PC-3 (cell line): Measurements from ENCODE around the gene DYRK3. TPM values are rescaled to one million over a fixed set of nuclear protein-coding genes. Genes with fewer than 3 reads are reported as not detected.

Source experiments
- ATAC-seq: fragments of 200-7000 bp; cut with Tn5 transposase; 2 replicates; pipeline ENCODE4 v1.9.1; 2020; ENCODE audit warnings: mild to moderate bottlenecking, moderate library complexity
- BruUV-seq: library from RNA; stranded (reverse); fragments of 400-500 nt; replicated peaks from 2 replicates; lab custom pipeline; 2021; lab: Mats Ljungman, UMichigan
- CTCF ChIA-PET: fragments of 300-600 bp; sonication (Branson Sonifier 250); formaldehyde crosslinking; loops from one replicate; lab custom pipeline; 2022; ENCODE audit warnings: antibody characterized with exemption; lab: Charles Lee
- POLR2A ChIA-PET: fragments of 300-600 bp; sonication (Branson Sonifier 250); formaldehyde crosslinking; loops from one replicate; lab custom pipeline; 2022; ENCODE audit warnings: antibody characterized with exemption; ENCODE audit not compliant: unreplicated experiment; lab: Charles Lee
- DNase-seq: peaks from one replicate; pipeline ENCODE4 v3.0.0-alpha.2; 2015
- H2AFZ ChIP-seq: fragments of 300-600 bp; sonication (generic); 2 replicates; pipeline ENCODE4 v1.6.0; 2016; ENCODE audit warnings: antibody characterized with exemption, low read length
- H3F3A ChIP-seq: fragments of 300-600 bp; sonication (generic); one replicate; pipeline ENCODE4 v1.6.0; 2017; ENCODE audit warnings: antibody characterized with exemption, low read length, control low read depth, mild to moderate bottlenecking; ENCODE audit not compliant: unreplicated experiment
- H3K27ac ChIP-seq: fragments of 300-600 bp; sonication (generic); 2 replicates; pipeline ENCODE4 v1.5.1; 2016; ENCODE audit warnings: mild to moderate bottlenecking, low read length
- H3K27me3 ChIP-seq: fragments of 300-600 bp; sonication (generic); 2 replicates; pipeline ENCODE4 v1.6.1; 2016; ENCODE audit warnings: low read length, mixed read lengths
- H3K36me3 ChIP-seq: fragments of 300-600 bp; sonication (generic); 2 replicates; pipeline ENCODE4 v1.6.1; 2016; ENCODE audit warnings: low read depth, mixed run types, low read length, mixed read lengths
- H3K4me1 ChIP-seq: fragments of 300-600 bp; sonication (generic); 2 replicates; pipeline ENCODE4 v1.5.1; 2016; ENCODE audit warnings: low read length; ENCODE audit not compliant: insufficient read depth
- H3K4me2 ChIP-seq: fragments of 300-600 bp; sonication (generic); 2 replicates; pipeline ENCODE4 v1.6.0; 2016; ENCODE audit warnings: low read length
- H3K4me3 ChIP-seq: fragments of 300-600 bp; sonication (generic); 2 replicates; pipeline ENCODE4 v1.5.1; 2016; ENCODE audit warnings: mild to moderate bottlenecking, low read length, mixed read lengths
- H3K79me2 ChIP-seq: fragments of 300-600 bp; sonication (generic); 2 replicates; pipeline ENCODE4 v1.6.1; 2017; ENCODE audit warnings: low read length, mixed read lengths
- H3K9ac ChIP-seq: fragments of 300-600 bp; sonication (generic); 2 replicates; pipeline ENCODE4 v1.6.0; 2016; ENCODE audit warnings: mild to moderate bottlenecking, low read length
- H3K9me2 ChIP-seq: fragments of 300-600 bp; sonication (generic); replicated peaks from 2 replicates; pipeline ENCODE4 v1.6.1; 2016; ENCODE audit warnings: mixed run types, low read length, mixed read lengths
- H3K9me3 ChIP-seq: fragments of 300-600 bp; sonication (generic); 2 replicates; pipeline ENCODE4 v1.6.1; 2016; ENCODE audit warnings: low read length, mixed read lengths
- H4K20me1 ChIP-seq: fragments of 300-600 bp; sonication (generic); 2 replicates; pipeline ENCODE4 v1.6.1; 2016; ENCODE audit warnings: low read length, mixed read lengths
- EZH2 ChIP-seq: fragments of 300-600 bp; sonication (generic); IDR thresholded peaks from one replicate; pipeline ENCODE4 v1.6.1; 2017; ENCODE audit warnings: antibody characterized with exemption, mild to moderate bottlenecking, low read length; ENCODE audit not compliant: unreplicated experiment
- EZH2phosphoT487 ChIP-seq: fragments of 300-600 bp; sonication (generic); IDR thresholded peaks from 2 replicates; pipeline ENCODE4 v1.6.1; 2018; ENCODE audit warnings: mild to moderate bottlenecking, antibody characterized with exemption, low read length, borderline replicate concordance
- intact Hi-C: fragments of 100-400 bp; cut with micrococcal nuclease; formaldehyde crosslinking; loops from 2 replicates; pipeline ENCODE4 v1.9.0; 2023
- total RNA-seq: library from RNA; depleted of rRNA; stranded (reverse); fragments of >200 nt; gene quantifications from 2 replicates; pipeline ENCODE4 v1.2.3, GENCODE V29; 2014
- TF ChIP-seq, protein P1 (sequence below): fragments of 300-600 bp; sonication (generic); conservative IDR thresholded peaks from 2 replicates; pipeline ENCODE4 v1.5.1; 2017; ENCODE audit warnings: antibody characterized with exemption, low read depth, mild to moderate bottlenecking, low read length

Gene DYRK3
- total RNA-seq, 1 experiment from 2014 or later = 12.1 TPM

DNA sequence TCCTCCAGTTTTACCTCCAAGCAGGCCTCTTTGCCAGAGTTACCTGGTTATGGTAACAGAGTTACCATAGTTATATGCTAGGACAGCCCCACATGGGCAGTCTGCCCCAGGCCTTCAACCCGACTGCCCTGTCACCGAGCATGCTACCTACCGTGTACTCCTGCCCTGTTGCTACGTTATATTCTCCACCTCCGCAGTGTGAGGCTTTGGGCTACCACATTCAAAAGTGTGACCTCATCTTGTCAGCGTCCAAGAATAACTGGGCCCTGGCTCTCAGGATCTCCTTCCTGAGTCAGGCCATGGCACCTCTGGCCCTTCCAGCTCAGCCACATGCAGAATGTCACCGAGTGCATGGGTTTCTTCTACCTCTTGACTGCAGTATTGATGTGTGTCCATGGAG is 58.3 kb downstream of the DYRK3 start:
- H2AFZ ChIP-seq = no peak overlapping the region
- no peaks in the 10 kb centered on the region for H3K4me1 ChIP-seq
- CTCF ChIA-PET = no interaction called here
- no peak overlapping the region for H3K9ac ChIP-seq
- H3K4me3 ChIP-seq = no peak overlapping the region
- H3K4me2 ChIP-seq = no peak overlapping the region
- peaks cover 95% of the 10 kb centered on the region for H4K20me1 ChIP-seq
- ATAC-seq (no peak), DNase-seq (no peak)
- POLR2A ChIA-PET = no interaction called here
- no peaks in the 10 kb centered on the region for H3K27me3 ChIP-seq
- H3K9me2 ChIP-seq = no peaks in the 10 kb centered on the region
- no peaks in the 10 kb centered on the region for H3K9me3 ChIP-seq
- no peaks in the 10 kb centered on the region for H3F3A ChIP-seq
- BruUV-seq = no TSS peak
- intact Hi-C loops = no loop called here
- peaks cover 99% of the 10 kb centered on the region for H3K79me2 ChIP-seq
- H3K36me3 ChIP-seq = peaks cover 10% of the 10 kb centered on the region; the same call in 1 of the 2 replicates
- TF ChIP-seq, protein P1, sequence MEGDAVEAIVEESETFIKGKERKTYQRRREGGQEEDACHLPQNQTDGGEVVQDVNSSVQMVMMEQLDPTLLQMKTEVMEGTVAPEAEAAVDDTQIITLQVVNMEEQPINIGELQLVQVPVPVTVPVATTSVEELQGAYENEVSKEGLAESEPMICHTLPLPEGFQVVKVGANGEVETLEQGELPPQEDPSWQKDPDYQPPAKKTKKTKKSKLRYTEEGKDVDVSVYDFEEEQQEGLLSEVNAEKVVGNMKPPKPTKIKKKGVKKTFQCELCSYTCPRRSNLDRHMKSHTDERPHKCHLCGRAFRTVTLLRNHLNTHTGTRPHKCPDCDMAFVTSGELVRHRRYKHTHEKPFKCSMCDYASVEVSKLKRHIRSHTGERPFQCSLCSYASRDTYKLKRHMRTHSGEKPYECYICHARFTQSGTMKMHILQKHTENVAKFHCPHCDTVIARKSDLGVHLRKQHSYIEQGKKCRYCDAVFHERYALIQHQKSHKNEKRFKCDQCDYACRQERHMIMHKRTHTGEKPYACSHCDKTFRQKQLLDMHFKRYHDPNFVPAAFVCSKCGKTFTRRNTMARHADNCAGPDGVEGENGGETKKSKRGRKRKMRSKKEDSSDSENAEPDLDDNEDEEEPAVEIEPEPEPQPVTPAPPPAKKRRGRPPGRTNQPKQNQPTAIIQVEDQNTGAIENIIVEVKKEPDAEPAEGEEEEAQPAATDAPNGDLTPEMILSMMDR = no peak
- TF ChIP-seq EZH2phosphoT487 = no peak
- H3K27ac ChIP-seq = no peak overlapping the region

DNA sequence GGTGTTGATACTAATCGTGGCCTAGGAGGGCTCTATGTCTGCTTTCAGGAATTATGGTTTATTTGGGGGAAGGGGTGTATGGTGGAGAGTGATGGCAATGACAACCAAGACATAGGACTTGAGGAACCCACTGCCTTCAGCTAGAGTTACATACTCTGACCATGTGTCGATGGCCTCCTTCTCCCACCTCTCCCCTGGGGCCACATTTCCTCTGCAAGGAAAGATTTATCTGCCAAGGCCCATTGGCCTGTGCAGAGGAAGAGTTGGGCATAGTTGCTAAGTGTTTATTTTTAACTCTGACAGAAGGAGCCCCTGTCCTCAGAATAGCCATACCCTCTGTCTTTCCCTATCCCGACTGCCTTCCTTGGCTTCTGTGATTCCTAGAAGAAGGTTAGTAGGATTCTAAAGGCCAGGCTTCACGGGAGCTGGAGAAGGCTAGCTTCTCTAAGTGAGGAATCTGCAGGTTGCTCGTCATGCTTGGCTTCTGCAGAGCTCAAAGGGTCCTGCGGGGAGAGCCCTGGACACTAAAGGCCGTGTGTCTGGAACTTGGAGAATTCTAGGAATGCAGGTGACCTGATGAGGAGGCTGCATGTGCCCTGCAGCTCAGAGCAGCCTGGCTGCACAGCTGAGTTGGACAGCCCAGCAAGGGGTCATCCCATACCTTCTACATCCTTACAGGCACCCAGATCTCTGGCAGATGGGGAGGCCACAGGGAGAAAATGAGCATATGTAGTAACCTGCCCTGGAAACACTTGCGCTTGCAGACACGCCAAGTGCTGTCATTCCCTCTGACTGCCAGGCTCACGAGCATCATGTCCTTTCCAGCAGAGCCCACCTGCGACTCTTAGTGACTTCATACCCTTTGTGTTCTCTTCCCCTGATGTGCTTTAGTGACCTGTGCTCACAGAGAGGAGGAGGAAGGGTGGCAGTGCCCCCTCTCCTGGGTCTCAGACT is 59.1 kb downstream of the DYRK3 start:
- Histone ChIP-seq H3K27me3 (no peaks in the 10 kb centered on the region), H3K4me2 (no peak overlapping the region), H3K79me2 (peaks cover 99% of the 10 kb centered on the region), H3K4me1 (no peaks in the 10 kb centered on the region), H3K36me3 (peaks cover 10% of the 10 kb centered on the region; the same call in 1 of the 2 replicates), H3K27ac (no peak overlapping the region), H3K9me2 (no peaks in the 10 kb centered on the region), H4K20me1 (peaks cover 94% of the 10 kb centered on the region), H3K4me3 (no peak overlapping the region), H3K9ac (no peak overlapping the region), H2AFZ (no peak overlapping the region), H3K9me3 (no peaks in the 10 kb centered on the region), H3F3A (no peaks in the 10 kb centered on the region)
- intact Hi-C loops = no loop called here
- DNase-seq = no peak
- no peak for ATAC-seq
- no TSS peak for BruUV-seq
- POLR2A ChIA-PET = no interaction called here
- TF ChIP-seq EZH2phosphoT487 = no peak
- no peak for TF ChIP-seq EZH2
- TF ChIP-seq, protein P1 = no peak
- CTCF ChIA-PET = no interaction called here

DNA sequence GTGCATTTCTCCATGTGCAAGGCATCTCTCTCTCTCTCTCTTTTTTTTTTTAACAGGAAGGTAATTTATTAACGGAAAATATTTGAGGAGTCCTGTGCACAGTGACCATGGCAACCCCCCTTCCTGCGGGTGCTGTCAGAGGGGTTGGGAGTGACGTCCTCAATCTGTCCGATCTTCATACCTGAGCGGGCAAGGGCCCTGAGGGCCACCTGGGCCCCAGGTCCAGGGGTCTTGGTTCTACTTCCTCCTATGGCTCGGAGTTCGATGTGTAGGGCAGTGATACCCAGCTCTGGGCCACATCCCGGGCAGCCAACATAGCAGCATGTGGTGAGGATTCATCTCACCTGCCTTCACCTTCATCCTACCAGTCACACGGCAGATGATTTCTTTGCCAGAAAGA is 60.4 kb downstream of the DYRK3 start:
- no peak overlapping the region for H2AFZ ChIP-seq
- H3K4me1 ChIP-seq = no peaks in the 10 kb centered on the region
- TF ChIP-seq EZH2 = no peak
- TF ChIP-seq EZH2phosphoT487 = no peak
- TF ChIP-seq, protein P1 = no peak
- H3F3A ChIP-seq = no peaks in the 10 kb centered on the region
- H3K9ac ChIP-seq = no peak overlapping the region
- no TSS peak for BruUV-seq
- H3K36me3 ChIP-seq = peaks cover 10% of the 10 kb centered on the region; the same call in 1 of the 2 replicates
- H4K20me1 ChIP-seq = peaks cover 88% of the 10 kb centered on the region
- ATAC-seq (no peak), DNase-seq (no peak)
- no peaks in the 10 kb centered on the region for H3K9me3 ChIP-seq
- no peak overlapping the region for H3K4me2 ChIP-seq
- H3K79me2 ChIP-seq = peaks cover 99% of the 10 kb centered on the region
- no peak overlapping the region for H3K4me3 ChIP-seq
- no peak overlapping the region for H3K27ac ChIP-seq
- H3K27me3 ChIP-seq = no peaks in the 10 kb centered on the region
- CTCF ChIA-PET = no interaction called here
- intact Hi-C loops = no loop called here
- no peaks in the 10 kb centered on the region for H3K9me2 ChIP-seq
- POLR2A ChIA-PET = no interaction called here
